ENCODE measurements around the gene SULT2A1.

DNA sequence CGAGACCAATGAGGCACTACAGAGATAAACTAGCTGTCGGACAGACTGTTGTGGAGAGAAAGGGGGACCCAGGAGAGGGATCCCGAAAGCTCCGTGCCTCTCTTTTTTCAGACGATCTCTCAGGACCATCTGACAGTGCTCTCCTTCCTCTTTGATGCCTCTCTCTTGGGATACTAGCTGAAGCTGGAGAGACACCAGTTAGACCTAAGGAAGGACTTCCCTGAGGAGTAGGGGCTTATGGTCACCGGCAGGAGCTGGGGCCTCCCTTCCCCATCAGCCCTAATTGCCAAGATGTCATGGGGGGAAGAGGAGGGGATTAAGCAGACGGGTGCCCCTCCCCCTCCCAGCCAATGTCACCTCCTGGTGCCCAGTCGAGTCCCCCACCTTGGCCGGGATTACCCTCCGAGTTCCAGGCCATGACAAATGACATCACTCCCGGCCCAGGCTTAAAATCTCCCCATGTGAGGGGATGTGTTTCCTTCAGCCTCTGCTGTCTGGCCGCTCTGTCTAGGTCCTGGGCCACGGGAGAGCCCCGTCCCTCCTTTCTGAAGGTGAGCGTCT, 64.6 kb downstream of the SULT2A1 start, which contains the start of gene CRX:
- TF ChIP-seq, protein P1, sequence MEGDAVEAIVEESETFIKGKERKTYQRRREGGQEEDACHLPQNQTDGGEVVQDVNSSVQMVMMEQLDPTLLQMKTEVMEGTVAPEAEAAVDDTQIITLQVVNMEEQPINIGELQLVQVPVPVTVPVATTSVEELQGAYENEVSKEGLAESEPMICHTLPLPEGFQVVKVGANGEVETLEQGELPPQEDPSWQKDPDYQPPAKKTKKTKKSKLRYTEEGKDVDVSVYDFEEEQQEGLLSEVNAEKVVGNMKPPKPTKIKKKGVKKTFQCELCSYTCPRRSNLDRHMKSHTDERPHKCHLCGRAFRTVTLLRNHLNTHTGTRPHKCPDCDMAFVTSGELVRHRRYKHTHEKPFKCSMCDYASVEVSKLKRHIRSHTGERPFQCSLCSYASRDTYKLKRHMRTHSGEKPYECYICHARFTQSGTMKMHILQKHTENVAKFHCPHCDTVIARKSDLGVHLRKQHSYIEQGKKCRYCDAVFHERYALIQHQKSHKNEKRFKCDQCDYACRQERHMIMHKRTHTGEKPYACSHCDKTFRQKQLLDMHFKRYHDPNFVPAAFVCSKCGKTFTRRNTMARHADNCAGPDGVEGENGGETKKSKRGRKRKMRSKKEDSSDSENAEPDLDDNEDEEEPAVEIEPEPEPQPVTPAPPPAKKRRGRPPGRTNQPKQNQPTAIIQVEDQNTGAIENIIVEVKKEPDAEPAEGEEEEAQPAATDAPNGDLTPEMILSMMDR (conservative IDR thresholded peaks at IDR 0.05; ENCODE audit: low read depth, low read length): no peak
- no peak for TF ChIP-seq EZH2 (IDR thresholded peaks at IDR 0.05; ENCODE audit: low read length, unreplicated experiment)

All from PC-3 (cell line).